HL-60 (cell line): ENCODE results near the gene RHOF.

Source experiments
- CTCF ChIP-seq: IDR thresholded peaks from one replicate; pipeline ENCODE4 v1.5.1; 2011; ENCODE audit warnings: low read length, control low read depth, inconsistent platforms; ENCODE audit not compliant: insufficient read depth
- POLR2AphosphoS5 ChIP-seq: IDR thresholded peaks from 2 replicates; pipeline ENCODE4 v1.6.1; 2012; ENCODE audit warnings: low read depth
- REST ChIP-seq: IDR thresholded peaks from 2 replicates; pipeline ENCODE4 v1.6.1; 2012; ENCODE audit warnings: low read depth; ENCODE audit not compliant: insufficient replicate concordance

GRCh38 chr12:121827351-121828099 is 34.0 kb upstream of the RHOF start:
- TF ChIP-seq REST, result no peak
- no peak for TF ChIP-seq CTCF
- TF ChIP-seq POLR2AphosphoS5, result no peak; the same call in 1 of the 2 replicates
